GM19043 (cell line): ENCODE data around the gene TGFBR3L.

ENCODE experiments used
- ATAC-seq: cut with Tn5 transposase; IDR thresholded peaks from one replicate; pipeline ENCODE4 v1.9.1; 2021; ENCODE audit warnings: low read depth; ENCODE audit not compliant: unreplicated experiment

Gene TGFBR3L

GRCh38 chr19:7914598-7915045 lies at the start of gene TGFBR3L:
TGFBR3L (plus strand) TSS chr19:7914830.
- ATAC-seq, result no peak

DNA sequence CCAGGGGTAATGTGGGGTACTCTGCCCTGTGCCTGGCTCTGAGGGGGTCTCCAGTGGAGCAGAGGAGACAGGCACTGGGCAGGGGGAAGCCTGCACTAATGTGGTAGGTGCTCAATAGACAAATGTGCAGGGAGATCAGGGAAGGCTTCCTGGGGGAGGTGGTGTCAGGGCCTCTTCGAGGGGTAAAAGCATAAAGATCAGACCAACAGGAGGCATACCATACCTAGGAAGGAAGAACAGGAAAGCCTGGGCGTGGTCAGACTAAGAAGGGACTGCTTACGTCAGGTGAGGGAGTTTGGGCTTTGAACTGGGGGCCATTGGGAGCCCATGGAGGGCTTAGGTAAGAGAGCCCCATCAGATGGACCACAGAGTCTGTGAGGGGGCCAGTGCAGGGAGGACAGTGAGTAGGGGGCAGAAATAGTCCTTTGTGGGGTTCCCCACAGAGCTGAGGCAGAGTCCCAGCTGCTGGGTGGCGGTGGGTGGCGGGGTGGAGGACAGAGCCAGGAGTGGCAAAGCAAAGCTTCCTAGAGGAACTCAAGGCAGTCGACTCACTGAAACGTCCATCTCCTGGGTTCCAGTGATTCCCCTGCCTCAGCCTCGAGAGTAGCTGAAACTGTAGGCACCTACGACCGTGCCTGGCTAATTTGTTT lies 49.2 kb upstream of the TGFBR3L start:
- ATAC-seq, result no peak

DNA sequence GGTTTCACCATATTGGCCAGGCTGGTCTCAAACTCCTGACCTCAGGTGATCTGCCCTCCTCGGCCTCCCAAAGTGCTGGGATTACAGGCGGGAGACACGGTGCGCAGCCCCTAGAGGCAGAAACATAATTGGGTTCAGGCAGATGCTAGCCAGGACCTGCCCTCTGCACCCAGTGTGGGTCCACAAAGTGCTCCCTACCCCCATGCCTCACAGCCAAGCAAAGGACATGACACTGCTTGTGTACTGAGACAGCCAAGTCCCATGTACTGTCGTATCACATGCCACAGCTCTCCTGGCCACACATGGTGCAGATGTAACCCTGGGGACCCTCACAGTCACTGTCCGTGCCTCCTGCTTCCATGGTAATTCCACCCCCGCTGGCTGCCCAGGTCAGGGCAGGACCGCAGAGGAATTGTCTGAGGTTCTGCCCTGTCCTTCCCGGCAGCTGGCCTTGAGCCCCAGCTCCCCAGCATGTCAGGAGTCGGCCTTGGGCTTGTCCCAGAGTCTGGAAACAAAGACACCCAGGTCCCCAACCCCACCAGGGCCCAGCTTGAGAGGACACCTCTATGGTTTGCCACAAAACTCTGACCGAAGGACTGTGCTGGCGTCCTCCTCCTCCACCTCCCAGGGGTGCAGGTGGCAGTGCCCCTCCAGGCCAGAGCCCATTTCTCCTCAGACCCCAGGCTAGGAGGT lies 48.1 kb upstream of the TGFBR3L start:
- ATAC-seq, result no peak

- no peak for ATAC-seq
These were observed 47.4 kb upstream of the TGFBR3L start for GRCh38 chr19:7867092-7867844.

GRCh38 chr19:7868326-7868670 lies 46.3 kb upstream of the TGFBR3L start:
- ATAC-seq, result no peak

DNA sequence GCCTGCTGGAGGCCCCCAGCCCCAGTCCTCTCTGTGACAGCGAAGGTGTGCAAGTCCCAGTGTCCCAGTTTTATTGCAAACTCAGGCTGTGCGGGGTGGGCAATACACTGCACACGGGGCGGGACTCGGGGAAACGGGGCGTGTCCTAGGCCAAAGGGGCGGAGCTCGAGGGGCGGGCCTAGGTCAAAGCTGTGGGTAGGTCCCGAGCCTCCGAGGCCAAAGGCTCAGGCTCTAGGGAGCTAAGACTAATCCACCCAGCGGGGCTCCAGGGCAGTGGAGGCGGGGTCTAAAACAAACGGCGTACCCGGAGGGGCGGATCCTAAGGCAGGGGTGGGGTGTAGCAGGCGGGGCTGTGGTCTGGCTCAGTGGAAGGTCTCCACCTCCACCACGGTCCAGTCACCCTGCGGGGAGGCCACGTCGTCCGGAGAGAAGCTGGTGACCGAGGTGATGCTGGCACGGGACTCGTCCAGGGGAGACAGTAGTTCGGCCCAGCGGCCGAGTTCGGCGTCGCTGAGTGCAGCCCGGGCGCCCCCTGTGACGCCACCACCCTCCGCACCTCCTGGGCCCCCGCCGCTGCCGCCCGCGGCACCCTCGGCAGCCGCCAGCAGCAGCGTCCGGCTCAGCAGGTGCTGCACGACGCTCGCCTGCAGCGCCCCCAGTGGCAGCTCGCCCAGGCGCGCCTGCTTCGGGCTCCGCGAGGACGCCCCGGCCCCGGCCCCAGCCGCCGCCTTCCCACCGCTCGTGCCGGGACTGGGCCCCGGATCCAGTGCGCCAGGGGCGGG lies 45.8 kb upstream of the TGFBR3L start:
- ATAC-seq, result no peak

- ATAC-seq, result no peak
These were observed 45.1 kb upstream of the TGFBR3L start for GRCh38 chr19:7869453-7869909.

DNA sequence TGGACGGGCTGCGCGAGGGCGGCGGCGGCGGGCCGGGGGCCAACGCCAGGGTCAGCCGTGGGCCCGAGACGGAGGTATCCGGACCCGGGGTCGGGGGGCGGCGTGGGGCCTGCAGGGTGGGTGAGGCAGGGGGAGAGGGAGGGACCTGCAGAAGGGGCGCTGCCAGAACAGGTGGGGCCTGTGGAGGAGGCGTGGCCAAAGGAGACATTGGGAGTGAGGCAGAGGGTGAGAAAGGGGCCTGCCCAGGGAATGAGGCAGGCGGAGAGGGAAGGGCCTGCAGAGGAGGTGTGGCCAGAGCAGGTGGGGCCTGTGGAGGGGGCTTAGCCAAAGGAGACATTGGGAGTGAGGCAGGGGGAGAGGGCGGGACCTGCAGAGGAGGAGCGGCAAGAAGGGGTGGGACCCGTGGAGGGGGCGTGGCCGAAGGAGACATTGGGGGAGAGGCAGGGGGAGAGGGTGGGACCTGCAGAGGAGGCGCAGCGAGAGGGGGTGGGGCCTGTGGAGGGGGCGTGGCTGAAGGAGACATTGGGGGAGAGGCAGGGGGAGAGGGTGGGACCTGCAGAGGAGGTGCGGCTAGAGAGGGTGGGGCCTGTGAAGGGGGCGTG lies 44.6 kb upstream of the TGFBR3L start:
- ATAC-seq, result no peak

DNA sequence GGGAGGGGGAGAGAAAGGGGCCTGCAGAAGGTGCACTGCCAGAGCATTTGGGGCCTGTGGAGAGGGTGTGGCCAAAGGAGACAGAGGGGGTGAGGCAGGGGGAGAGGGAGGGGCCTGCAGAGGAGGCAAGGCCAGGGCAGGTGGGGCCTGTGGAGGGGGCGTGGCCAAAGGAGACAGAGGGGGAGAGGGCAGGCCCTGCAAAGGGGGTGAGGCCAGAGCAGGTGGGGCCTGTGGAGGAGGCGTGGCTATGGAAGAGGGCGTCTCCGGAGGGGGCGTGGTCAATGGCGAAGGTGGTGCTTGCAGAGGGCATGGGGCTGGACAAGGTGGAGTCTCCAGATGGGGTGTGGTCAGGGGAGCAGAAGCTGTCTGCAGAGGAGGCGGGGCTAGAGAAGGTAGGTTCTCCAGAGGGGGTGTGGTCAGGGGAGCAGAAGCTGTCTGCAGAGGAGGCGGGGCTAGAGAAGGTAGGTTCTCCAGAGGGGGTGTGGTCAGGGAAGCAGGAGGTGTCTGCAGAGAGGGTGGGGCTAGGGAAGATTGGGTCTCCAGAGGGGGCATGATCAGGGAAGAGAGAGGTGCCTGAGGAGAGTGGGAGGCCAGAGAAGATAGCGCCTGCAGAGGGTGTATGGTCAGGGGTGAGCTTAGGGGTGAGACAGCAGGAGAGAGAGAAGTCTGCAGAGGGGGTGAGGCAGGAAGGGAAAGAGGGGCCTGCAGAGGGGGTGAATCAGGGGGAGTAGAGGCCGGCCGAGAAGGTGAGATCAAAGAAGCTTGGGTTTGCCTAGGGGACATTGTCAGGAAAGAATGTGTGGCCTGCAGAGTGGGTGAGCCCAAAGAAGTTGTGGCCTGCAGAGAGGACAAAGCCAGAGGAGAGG lies 43.8 kb upstream of the TGFBR3L start:
- no peak for ATAC-seq

GRCh38 chr19:7871437-7872305 lies 43.0 kb upstream of the TGFBR3L start:
- ATAC-seq, result no peak

GRCh38 chr19:7872306-7873204 lies 42.1 kb upstream of the TGFBR3L start:
- ATAC-seq, result no peak

DNA sequence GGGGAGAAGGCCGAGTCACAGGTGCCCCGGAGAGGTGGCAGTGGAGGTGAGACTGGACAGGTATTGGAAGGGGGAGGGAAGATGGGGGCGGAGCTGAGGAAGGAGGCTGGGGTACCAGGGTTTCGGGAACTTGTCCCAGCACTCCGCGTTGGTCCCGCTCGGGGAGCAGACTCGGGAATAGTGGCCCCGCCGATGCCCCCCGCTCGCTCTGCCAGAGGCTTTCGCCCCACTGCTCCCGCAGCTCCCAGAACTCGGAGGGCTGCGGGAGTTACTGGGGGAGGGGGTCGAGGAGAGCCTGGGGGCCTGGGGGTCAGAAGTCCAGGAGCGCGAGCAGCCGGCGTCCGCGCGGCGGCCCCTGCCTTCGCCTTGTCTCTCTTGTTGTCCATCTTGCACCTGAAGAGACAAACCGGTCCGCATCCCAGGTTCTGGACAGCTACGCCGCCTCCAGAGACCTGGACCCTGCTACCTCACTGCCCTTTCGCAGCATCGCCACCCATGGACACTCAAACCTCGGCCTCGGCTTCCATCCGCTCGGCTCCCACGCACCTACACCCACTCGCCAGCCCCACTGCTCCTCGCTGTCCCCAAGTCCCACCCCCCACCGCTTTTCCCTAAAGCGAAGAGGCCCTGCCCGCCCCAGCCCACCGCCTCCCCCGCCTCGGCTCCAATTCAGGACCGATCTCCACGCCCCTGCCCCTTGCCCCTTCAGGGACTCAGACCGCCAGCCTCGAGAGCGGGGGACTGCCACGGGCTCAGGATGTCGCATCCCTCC lies 41.1 kb upstream of the TGFBR3L start:
- no peak for ATAC-seq

- ATAC-seq, result no peak
These were observed 40.3 kb upstream of the TGFBR3L start, which contains the start of gene PRR36 for GRCh38 chr19:7874076-7874896. PRR36 (minus strand) TSS chr19:7874390; CDS start chr19:7873689, 701 bp downstream.

- ATAC-seq, result no peak
These were observed 39.7 kb upstream of the TGFBR3L start for GRCh38 chr19:7874897-7875273.

DNA sequence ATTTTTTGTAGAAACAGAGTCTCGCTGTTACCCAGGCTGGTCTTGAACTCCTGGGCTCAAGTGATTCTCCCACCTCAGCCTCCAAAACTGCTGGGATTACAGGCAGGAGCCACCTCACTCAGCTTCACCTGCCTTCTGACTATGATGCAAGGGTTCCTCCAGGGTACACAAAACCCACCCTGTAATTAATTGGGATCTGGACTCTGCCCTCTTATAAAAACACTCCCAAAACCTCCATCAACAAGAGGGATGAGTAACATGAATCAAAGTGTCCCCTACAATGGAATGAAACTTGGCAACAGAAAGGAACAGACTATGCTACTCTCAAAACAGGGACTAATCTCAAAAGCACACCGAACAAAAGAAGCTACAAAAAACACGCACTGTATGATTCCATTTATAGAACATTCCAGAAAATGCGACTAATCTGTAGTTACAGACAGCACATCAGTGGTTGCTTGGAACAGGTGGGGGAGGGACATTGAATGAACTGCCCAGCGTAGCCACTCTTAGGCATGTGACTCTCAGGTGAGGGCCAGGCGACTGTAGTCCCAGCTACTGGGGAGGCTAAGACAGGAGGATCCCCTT lies 37.3 kb upstream of the TGFBR3L start:
- ATAC-seq, result no peak
